NT2/D1 (cell line): Measurements from ENCODE around the gene SYTL2.

ENCODE experiments used
- SUZ12 ChIP-seq: IDR thresholded peaks from 2 replicates; pipeline ENCODE4 v1.6.1; 2011; ENCODE audit not compliant: insufficient read length, insufficient read depth; ENCODE audit errors: extremely low read depth
- ZNF274 ChIP-seq: IDR thresholded peaks from 2 replicates; pipeline ENCODE4 v1.6.1; 2011; ENCODE audit warnings: mild to moderate bottlenecking, low read depth, low read length

- TF ChIP-seq ZNF274 (no peak), SUZ12 (no peak)
Measured at GRCh38 chr11:85745626-85746025, 65.3 kb downstream of the SYTL2 start.
